ENCODE results near the gene PPME1. TPM values are rescaled to one million over a fixed set of nuclear protein-coding genes. Genes with fewer than 3 reads are reported as not detected.
A peak's percentile ranks its signal among the peaks of the same experiment; 100 is the strongest.

Gene PPME1
- total RNA-seq, 2 experiments from 2014 or later, result 13.7 to 16.3 TPM

DNA sequence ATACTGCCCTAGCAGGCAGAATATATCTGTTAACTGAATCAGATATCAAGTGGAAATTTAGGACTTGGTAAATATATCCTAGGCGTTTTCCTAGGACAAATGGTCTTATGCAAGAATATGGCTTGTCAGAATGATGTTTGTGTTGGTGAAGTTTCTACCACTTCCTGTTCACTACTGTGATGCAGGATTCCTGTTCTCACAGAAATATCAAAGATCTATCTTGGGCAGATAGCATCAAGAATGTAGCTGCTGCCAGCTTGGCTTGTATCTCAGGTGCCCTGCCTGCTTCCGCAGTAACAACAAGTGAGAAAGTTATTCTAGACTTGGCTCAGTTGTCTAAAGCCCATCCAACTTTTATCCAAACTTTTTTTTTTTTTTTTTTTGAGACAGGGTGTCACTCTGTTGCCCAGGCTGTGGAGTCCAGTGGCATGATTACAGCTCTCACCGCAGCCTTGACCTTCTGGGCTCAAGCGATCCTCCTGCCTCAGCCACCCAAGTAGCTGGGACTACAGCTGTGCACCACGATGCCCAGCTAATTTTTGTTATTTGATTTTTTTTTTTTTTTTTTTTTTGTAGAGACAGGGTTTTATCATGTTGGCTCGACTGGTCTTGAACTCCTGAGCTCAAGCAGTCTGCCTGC lies 61.3 kb downstream of the PPME1 start:
- peak overlapping the region; percentile 68 to 78 for H3K27ac ChIP-seq (ENCODE audit: low read depth in 1 of 2, low read length in 2 of 2)
- Mint-ChIP-seq H3K9me3 (no peaks in the 10 kb centered on the region), H3K4me1 (ENCODE audit: low read depth) (peaks cover 43% of the 10 kb centered on the region), H3K4me3 (peak overlapping the region; percentile 7), H3K27ac (no peak overlapping the region), H3K27me3 (no peaks in the 10 kb centered on the region), H3K36me3 (ENCODE audit: low read depth) (peaks cover 39% of the 10 kb centered on the region)
- intact Hi-C loops (cut with DNase I, micrococcal nuclease), result loop anchor here in 1 of 2 experiments (5.0 kb wide), 1 partner anchor 60 kb away; the partner anchor contains the start of genes C2CD3 and PPME1
- CTCF ChIA-PET, result interaction anchor here (0.7 to 1.3 kb wide), 3 partner anchors 24 to 311 kb away, joined by 3 read pairs; no protein-coding TSS in a partner anchor
- POLR2A ChIA-PET, result interaction anchor here (0.7 to 1.5 kb wide), 8 partner anchors 12 to 268 kb away, joined by 3 to 15 read pairs (median 4); partner anchors contain the start of genes C2CD3 and PPME1
- H3K36me3 ChIP-seq (ENCODE audit: insufficient read depth, low read length), result peaks cover 13% of the 10 kb centered on the region
- DNase-seq, result peak in 12 of 14 experiments; percentile 5 to 77 (median 30)
- peak; percentile 91 for ATAC-seq (ENCODE audit: poor library complexity)
- TF ChIP-seq, protein P1, sequence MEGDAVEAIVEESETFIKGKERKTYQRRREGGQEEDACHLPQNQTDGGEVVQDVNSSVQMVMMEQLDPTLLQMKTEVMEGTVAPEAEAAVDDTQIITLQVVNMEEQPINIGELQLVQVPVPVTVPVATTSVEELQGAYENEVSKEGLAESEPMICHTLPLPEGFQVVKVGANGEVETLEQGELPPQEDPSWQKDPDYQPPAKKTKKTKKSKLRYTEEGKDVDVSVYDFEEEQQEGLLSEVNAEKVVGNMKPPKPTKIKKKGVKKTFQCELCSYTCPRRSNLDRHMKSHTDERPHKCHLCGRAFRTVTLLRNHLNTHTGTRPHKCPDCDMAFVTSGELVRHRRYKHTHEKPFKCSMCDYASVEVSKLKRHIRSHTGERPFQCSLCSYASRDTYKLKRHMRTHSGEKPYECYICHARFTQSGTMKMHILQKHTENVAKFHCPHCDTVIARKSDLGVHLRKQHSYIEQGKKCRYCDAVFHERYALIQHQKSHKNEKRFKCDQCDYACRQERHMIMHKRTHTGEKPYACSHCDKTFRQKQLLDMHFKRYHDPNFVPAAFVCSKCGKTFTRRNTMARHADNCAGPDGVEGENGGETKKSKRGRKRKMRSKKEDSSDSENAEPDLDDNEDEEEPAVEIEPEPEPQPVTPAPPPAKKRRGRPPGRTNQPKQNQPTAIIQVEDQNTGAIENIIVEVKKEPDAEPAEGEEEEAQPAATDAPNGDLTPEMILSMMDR (IDR thresholded peaks at IDR 0.05), result no peak
- peaks cover 19% of the 10 kb centered on the region for H3K4me1 ChIP-seq (ENCODE audit: insufficient read depth, low read length)
- H3K27me3 ChIP-seq (ENCODE audit: control insufficient read depth in 1 of 2, insufficient read depth in 2 of 2, low read length in 2 of 2), result no peaks in the 10 kb centered on the region
- H3K9me3 ChIP-seq (ENCODE audit: control insufficient read depth in 1 of 2, insufficient read depth in 1 of 2, low read length in 2 of 2), result no peaks in the 10 kb centered on the region
- no peak overlapping the region for H3K4me3 ChIP-seq (ENCODE audit: low read length)

GRCh38 chr11:74233683-74234082 lies 62.6 kb downstream of the PPME1 start:
- no peak overlapping the region for H3K4me3 Mint-ChIP-seq
- H3K4me1 ChIP-seq (ENCODE audit: insufficient read depth, low read length), result peaks cover 19% of the 10 kb centered on the region
- H3K27me3 Mint-ChIP-seq, result no peaks in the 10 kb centered on the region
- DNase-seq (no peak), ATAC-seq (ENCODE audit: poor library complexity) (no peak)
- intact Hi-C loops (cut with DNase I, micrococcal nuclease), result loop anchor here in 1 of 2 experiments (5.0 kb wide), 1 partner anchor 61 kb away; the partner anchor contains the start of genes C2CD3 and PPME1
- no peaks in the 10 kb centered on the region for H3K9me3 Mint-ChIP-seq
- no peak overlapping the region for H3K4me3 ChIP-seq (ENCODE audit: low read length)
- H3K27ac ChIP-seq (ENCODE audit: low read depth in 1 of 2, low read length in 2 of 2), result peak overlapping the region; percentile 68 to 78
- H3K4me1 Mint-ChIP-seq (ENCODE audit: low read depth), result peaks cover 50% of the 10 kb centered on the region
- no peak overlapping the region for H3K27ac Mint-ChIP-seq
- no peaks in the 10 kb centered on the region for H3K9me3 ChIP-seq (ENCODE audit: control insufficient read depth in 1 of 2, insufficient read depth in 1 of 2, low read length in 2 of 2)
- ChIA-PET POLR2A (no interaction called here), CTCF (no interaction called here)
- peaks cover 16% of the 10 kb centered on the region for H3K36me3 ChIP-seq (ENCODE audit: insufficient read depth, low read length)
- peaks cover 47% of the 10 kb centered on the region for H3K36me3 Mint-ChIP-seq (ENCODE audit: low read depth)
- TF ChIP-seq, protein P1 (IDR thresholded peaks at IDR 0.05), result no peak
- no peaks in the 10 kb centered on the region for H3K27me3 ChIP-seq (ENCODE audit: control insufficient read depth in 1 of 2, insufficient read depth in 2 of 2, low read length in 2 of 2)

GRCh38 chr11:74235121-74235520 lies 64.0 kb downstream of the PPME1 start:
- Histone ChIP-seq H3K27ac (ENCODE audit: low read depth in 1 of 2, low read length in 2 of 2) (no peak overlapping the region), H3K9me3 (ENCODE audit: control insufficient read depth in 1 of 2, insufficient read depth in 1 of 2, low read length in 2 of 2) (no peaks in the 10 kb centered on the region), H3K4me3 (ENCODE audit: low read length) (no peak overlapping the region), H3K4me1 (ENCODE audit: insufficient read depth, low read length) (peaks cover 19% of the 10 kb centered on the region), H3K27me3 (ENCODE audit: control insufficient read depth in 1 of 2, insufficient read depth in 2 of 2, low read length in 2 of 2) (no peaks in the 10 kb centered on the region), H3K36me3 (ENCODE audit: insufficient read depth, low read length) (peaks cover 23% of the 10 kb centered on the region)
- POLR2A ChIA-PET, result no interaction called here
- peaks cover 47% of the 10 kb centered on the region for H3K4me1 Mint-ChIP-seq (ENCODE audit: low read depth)
- DNase-seq, result no peak
- no peak for ATAC-seq (ENCODE audit: poor library complexity)
- no peak overlapping the region for H3K27ac Mint-ChIP-seq
- H3K36me3 Mint-ChIP-seq (ENCODE audit: low read depth), result peaks cover 47% of the 10 kb centered on the region
- TF ChIP-seq, protein P1 (IDR thresholded peaks at IDR 0.05), result no peak
- no peak overlapping the region for H3K4me3 Mint-ChIP-seq
- H3K9me3 Mint-ChIP-seq, result no peaks in the 10 kb centered on the region
- CTCF ChIA-PET, result no interaction called here
- H3K27me3 Mint-ChIP-seq, result no peaks in the 10 kb centered on the region
- intact Hi-C loops (cut with DNase I, micrococcal nuclease), result no loop called here

All from CD4-positive, alpha-beta T cell (primary cell).